ENCODE data around the gene FDX2. TPM values are rescaled to one million over a fixed set of nuclear protein-coding genes. Genes with fewer than 3 reads are reported as not detected.

Gene FDX2
- total and polyA plus RNA-seq, 8 donors = 5.5 to 30.3 (median 10.0) TPM

DNA sequence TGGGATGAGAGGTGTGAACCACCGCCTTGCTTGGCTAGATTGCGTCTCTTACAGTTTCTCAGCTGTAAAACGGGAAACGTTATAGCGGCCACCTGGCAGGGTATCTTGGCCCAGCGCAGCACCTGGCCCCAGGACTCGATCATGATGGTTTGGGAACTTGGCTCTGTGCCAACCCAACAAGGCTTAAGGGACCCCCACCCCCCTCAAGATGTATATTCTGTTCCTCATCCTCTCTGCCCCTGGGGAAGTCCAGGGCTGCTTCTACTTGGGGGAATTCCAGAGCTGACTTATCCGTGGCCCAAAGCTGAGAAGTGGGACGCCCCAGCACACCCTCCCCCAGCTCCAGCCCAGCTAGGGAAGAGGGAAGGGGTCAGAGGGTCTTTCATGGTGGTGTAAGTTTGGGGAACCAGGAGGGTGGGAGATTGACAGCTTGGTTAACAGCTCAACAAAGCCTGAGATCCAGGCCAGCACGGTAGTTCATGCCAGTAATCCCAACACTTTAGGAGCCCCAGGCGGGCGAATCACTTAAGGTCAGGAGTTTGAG is 44.2 kb downstream of the FDX2 start:
- DNase-seq (peak in 1 of 6 donors; percentile 40), FAIRE-seq (no peak), ATAC-seq (peak in 2 of 4 donors; percentile 4 to 32)
- Histone ChIP-seq H3K4me1 (peaks cover 0 to 10% (median 6%) of the 10 kb centered on the region in 3 donors), H3K27ac (peak overlapping the region in 2 of 4 donors; percentile 83 to 86), H3K9me3 (no peaks in the 10 kb centered on the region), H3K4me3 (peak overlapping the region; percentile 4 to 52 (median 24)), H3K27me3 (no peaks in the 10 kb centered on the region), H3K36me3 (no peaks in the 10 kb centered on the region)
- 39% methylated on average over 12 of the region's 12 CpGs for WGBS, 2 donors
- no peak for TF ChIP-seq CTCF (IDR thresholded peaks at IDR 0.05)
- intact Hi-C loops (cut with DNase I) = loop anchor here in 2 of 3 donors (5.0 to 10.0 kb wide), 2 partner anchors 116 to 123 kb away; no protein-coding TSS in a partner anchor

- H3K9me3 ChIP-seq = no peaks in the 10 kb centered on the region
- WGBS, 2 donors = 4 to 6% methylated on average over 49 to 51 of the region's 51 CpGs
- H3K4me1 ChIP-seq = peaks cover 0 to 10% (median 6%) of the 10 kb centered on the region in 3 donors
- DNase-seq = peak; percentile 55 to 82 (median 67)
- H3K27ac ChIP-seq = peak within 1 kb of the TSS; percentile 31 to 86 (median 57)
- intact Hi-C loops (cut with DNase I) = loop anchor here in 2 of 3 donors (5.0 to 10.0 kb wide), 2 partner anchors 116 to 124 kb away; no protein-coding TSS in a partner anchor
- TF ChIP-seq CTCF (IDR thresholded peaks at IDR 0.05) = no peak
- H3K4me3 ChIP-seq = peak within 1 kb of the TSS; percentile 4 to 52 (median 24)
- no peaks in the 10 kb centered on the region for H3K27me3 ChIP-seq
- no peak for FAIRE-seq
- H3K36me3 ChIP-seq = no peaks in the 10 kb centered on the region
- ATAC-seq = peak; percentile 33 to 80 (median 69)
These were observed 45.0 kb downstream of the FDX2 start, which contains the start of gene ICAM1 for GRCh38 chr19:10270616-10271394. ICAM1 (plus strand) TSS chr19:10271120; CDS start chr19:10271160, 40 bp downstream.

DNA sequence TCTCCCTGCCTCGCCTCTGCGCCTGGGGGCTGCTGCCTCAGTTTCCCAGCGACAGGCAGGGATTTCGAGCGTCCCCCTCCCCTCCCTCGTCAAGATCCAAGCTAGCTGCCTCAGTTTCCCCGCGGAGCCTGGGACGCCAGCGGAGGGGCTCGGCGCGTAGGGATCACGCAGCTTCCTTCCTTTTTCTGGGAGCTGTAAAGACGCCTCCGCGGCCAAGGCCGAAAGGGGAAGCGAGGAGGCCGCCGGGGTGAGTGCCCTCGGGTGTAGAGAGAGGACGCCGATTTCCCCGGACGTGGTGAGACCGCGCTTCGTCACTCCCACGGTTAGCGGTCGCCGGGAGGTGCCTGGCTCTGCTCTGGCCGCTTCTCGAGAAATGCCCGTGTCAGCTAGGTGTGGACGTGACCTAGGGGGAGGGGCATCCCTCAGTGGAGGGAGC is 45.6 kb downstream of the FDX2 start:
- intact Hi-C loops (cut with DNase I) = loop anchor here in 2 of 3 donors (5.0 to 10.0 kb wide), 2 partner anchors 117 to 125 kb away; no protein-coding TSS in a partner anchor
- Histone ChIP-seq H3K9me3 (no peaks in the 10 kb centered on the region), H3K36me3 (no peaks in the 10 kb centered on the region), H3K4me1 (peaks cover 0 to 10% (median 6%) of the 10 kb centered on the region in 3 donors), H3K27ac (peak overlapping the region; percentile 31 to 86 (median 57)), H3K4me3 (peak overlapping the region; percentile 4 to 52 (median 24)), H3K27me3 (no peaks in the 10 kb centered on the region)
- WGBS, 2 donors = 5% methylated on average over 32 to 37 of the region's 37 CpGs
- no peak for FAIRE-seq
- ATAC-seq = peak; percentile 57 to 73 (median 62)
- peak in 4 of 6 donors; percentile 39 to 77 (median 72) for DNase-seq
- no peak for TF ChIP-seq CTCF (IDR thresholded peaks at IDR 0.05)

- 4 to 6% methylated on average over 59 of the region's 59 CpGs for WGBS, 2 donors
- Histone ChIP-seq H3K9me3 (no peaks in the 10 kb centered on the region), H3K4me3 (peak overlapping the region in 3 of 4 donors; percentile 14 to 52 (median 33)), H3K36me3 (no peaks in the 10 kb centered on the region), H3K27ac (peak overlapping the region in 3 of 4 donors; percentile 31 to 86 (median 83)), H3K4me1 (peaks cover 0 to 10% (median 6%) of the 10 kb centered on the region in 3 donors), H3K27me3 (no peaks in the 10 kb centered on the region)
- ATAC-seq (peak; percentile 82 to 87 (median 85)), DNase-seq (peak; percentile 66 to 95 (median 81)), FAIRE-seq (no peak)
- TF ChIP-seq CTCF (IDR thresholded peaks at IDR 0.05) = peak; percentile 75 to 91 (median 82)
- intact Hi-C loops (cut with DNase I) = loop anchor here (2.0 to 10.0 kb wide), 3 partner anchors 118 to 125 kb away; no protein-coding TSS in a partner anchor
These were observed 46.3 kb downstream of the FDX2 start for GRCh38 chr19:10269333-10270179.
